ENCODE results near the gene PLA2G1B.

Gene PLA2G1B

GRCh38 chr12:120324841-120325417, 2.6 kb downstream of the PLA2G1B start:
- no peak for DNase-seq (ENCODE audit: low read depth in 3 of 3)

GRCh38 chr12:120323772-120324171, 3.8 kb downstream of the PLA2G1B start:
- no peak for DNase-seq (ENCODE audit: low read depth in 3 of 3)

GRCh38 chr12:120321382-120322202, 6.0 kb downstream of the PLA2G1B start:
- DNase-seq (ENCODE audit: low read depth in 3 of 3), result no peak

- peak; percentile 100 for DNase-seq (ENCODE audit: low read depth in 3 of 3)
These were observed 10.1 kb downstream of the PLA2G1B start for GRCh38 chr12:120317224-120318105.

- DNase-seq (ENCODE audit: low read depth in 3 of 3), result no peak
These were observed 10.8 kb downstream of the PLA2G1B start for GRCh38 chr12:120316798-120317223.

- no peak for DNase-seq (ENCODE audit: low read depth in 3 of 3)
These were observed 13.4 kb downstream of the PLA2G1B start for GRCh38 chr12:120314220-120314619.

GRCh38 chr12:120301962-120302815, 25.4 kb downstream of the PLA2G1B start, which contains the start of gene SIRT4:
Gene SIRT4, plus strand, starts transcription at chr12:120302321. Its CDS starts 1,241 bp downstream, at chr12:120303562.
- DNase-seq (ENCODE audit: low read depth in 3 of 3), result peak; percentile 78 to 86 (median 83)

GRCh38 chr12:120292661-120293531, 34.7 kb downstream of the PLA2G1B start, which contains the start of gene RNU4-1:
Gene RNU4-1, minus strand, starts transcription at chr12:120293237.
- DNase-seq (ENCODE audit: low read depth in 3 of 3), result peak; percentile 67 to 80 (median 71)

GRCh38 chr12:120292411-120292660, 35.2 kb downstream of the PLA2G1B start:
- peak in 1 of 3 experiments; percentile 2 for DNase-seq (ENCODE audit: low read depth in 3 of 3)

- peak in 2 of 3 experiments; percentile 20 to 37 for DNase-seq (ENCODE audit: low read depth in 3 of 3)
These were observed 36.8 kb downstream of the PLA2G1B start for GRCh38 chr12:120290609-120291305.

GRCh38 chr12:120287491-120287890, 40.1 kb downstream of the PLA2G1B start:
- no peak for DNase-seq (ENCODE audit: low read depth in 3 of 3)

- no peak for DNase-seq (ENCODE audit: low read depth in 3 of 3)
These were observed 40.6 kb downstream of the PLA2G1B start for GRCh38 chr12:120286768-120287490.

- DNase-seq (ENCODE audit: low read depth in 3 of 3), result no peak
These were observed 43.2 kb downstream of the PLA2G1B start for GRCh38 chr12:120284381-120284780.

GRCh38 chr12:120283318-120283717, 44.3 kb downstream of the PLA2G1B start:
- DNase-seq (ENCODE audit: low read depth in 3 of 3), result no peak

GRCh38 chr12:120278137-120279069, 49.2 kb downstream of the PLA2G1B start:
- DNase-seq (ENCODE audit: low read depth in 3 of 3), result no peak

GRCh38 chr12:120276734-120277133, 50.8 kb downstream of the PLA2G1B start:
- no peak for DNase-seq (ENCODE audit: low read depth in 3 of 3)

Measured in stimulated activated CD4-positive, alpha-beta T cell treated with anti-CD3 and anti-CD28 coated beads, TNF-alpha, amount 100 ng/mL, for 24 hours (primary cell).